GM12874 (cell line): ENCODE results near the gene NOS1AP.

Experiments
- CTCF ChIP-seq: IDR thresholded peaks from 2 replicates; pipeline ENCODE4 v1.5.1; 2011; ENCODE audit warnings: low read depth, mild to moderate bottlenecking, control low read depth, low read length, moderate library complexity; ENCODE audit not compliant: insufficient read depth

The NOS1AP gene

GRCh38 chr1:162200096-162200847 lies 130.8 kb downstream of the NOS1AP start:
- no peak for TF ChIP-seq CTCF

- TF ChIP-seq CTCF: no peak
Observed at GRCh38 chr1:162204129-162204822, 134.8 kb downstream of the NOS1AP start.

GRCh38 chr1:162204823-162205155 lies 135.3 kb downstream of the NOS1AP start:
- TF ChIP-seq CTCF: no peak

GRCh38 chr1:162206300-162206699 lies 136.8 kb downstream of the NOS1AP start:
- TF ChIP-seq CTCF: no peak

- TF ChIP-seq CTCF: no peak
Observed at GRCh38 chr1:162206749-162207635, 137.5 kb downstream of the NOS1AP start.

- no peak for TF ChIP-seq CTCF
Observed at GRCh38 chr1:162207862-162208261, 138.4 kb downstream of the NOS1AP start.

- no peak for TF ChIP-seq CTCF
Observed at GRCh38 chr1:162210196-162210595, 140.7 kb downstream of the NOS1AP start.
